ENCODE results near the gene TMEM204.

- TF ChIP-seq, protein P1, sequence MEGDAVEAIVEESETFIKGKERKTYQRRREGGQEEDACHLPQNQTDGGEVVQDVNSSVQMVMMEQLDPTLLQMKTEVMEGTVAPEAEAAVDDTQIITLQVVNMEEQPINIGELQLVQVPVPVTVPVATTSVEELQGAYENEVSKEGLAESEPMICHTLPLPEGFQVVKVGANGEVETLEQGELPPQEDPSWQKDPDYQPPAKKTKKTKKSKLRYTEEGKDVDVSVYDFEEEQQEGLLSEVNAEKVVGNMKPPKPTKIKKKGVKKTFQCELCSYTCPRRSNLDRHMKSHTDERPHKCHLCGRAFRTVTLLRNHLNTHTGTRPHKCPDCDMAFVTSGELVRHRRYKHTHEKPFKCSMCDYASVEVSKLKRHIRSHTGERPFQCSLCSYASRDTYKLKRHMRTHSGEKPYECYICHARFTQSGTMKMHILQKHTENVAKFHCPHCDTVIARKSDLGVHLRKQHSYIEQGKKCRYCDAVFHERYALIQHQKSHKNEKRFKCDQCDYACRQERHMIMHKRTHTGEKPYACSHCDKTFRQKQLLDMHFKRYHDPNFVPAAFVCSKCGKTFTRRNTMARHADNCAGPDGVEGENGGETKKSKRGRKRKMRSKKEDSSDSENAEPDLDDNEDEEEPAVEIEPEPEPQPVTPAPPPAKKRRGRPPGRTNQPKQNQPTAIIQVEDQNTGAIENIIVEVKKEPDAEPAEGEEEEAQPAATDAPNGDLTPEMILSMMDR (conservative IDR thresholded peaks at IDR 0.05; ENCODE audit: low read depth, low read length), result no peak
- TF ChIP-seq EZH2 (IDR thresholded peaks at IDR 0.05; ENCODE audit: borderline replicate concordance, low read depth, low read length, poor library complexity, severe bottlenecking), result no peak
These were observed 4.4 kb downstream of the TMEM204 start for GRCh38 chr16:1537763-1538289.
